ENCODE measurements around the gene PPP1R13B. TPM values are rescaled to one million over a fixed set of nuclear protein-coding genes. Genes with fewer than 3 reads are reported as not detected.

The PPP1R13B gene
- total RNA-seq, 1 donor from 2014 or later, result 15.8 TPM

DNA sequence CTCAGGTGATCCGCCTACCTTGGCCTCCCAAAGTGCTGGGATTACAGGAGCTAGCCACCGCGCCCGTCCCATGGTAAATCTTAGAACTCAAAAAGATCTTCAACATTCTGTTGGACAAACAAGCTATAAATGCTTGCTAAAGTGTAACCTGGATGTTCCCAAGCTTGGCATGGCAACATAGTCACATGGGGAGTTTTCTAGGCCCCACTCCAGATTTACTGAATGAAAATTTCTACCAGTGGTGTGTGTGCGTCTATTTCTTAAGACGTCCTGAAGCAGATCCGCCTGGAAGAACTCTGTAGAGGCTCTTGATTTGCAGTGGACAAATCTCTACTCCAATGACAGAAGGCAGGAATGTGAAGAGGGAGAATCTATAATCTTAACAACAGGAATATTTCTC, 71.9 kb downstream of the PPP1R13B start:
- no peak for DNase-seq

DNA sequence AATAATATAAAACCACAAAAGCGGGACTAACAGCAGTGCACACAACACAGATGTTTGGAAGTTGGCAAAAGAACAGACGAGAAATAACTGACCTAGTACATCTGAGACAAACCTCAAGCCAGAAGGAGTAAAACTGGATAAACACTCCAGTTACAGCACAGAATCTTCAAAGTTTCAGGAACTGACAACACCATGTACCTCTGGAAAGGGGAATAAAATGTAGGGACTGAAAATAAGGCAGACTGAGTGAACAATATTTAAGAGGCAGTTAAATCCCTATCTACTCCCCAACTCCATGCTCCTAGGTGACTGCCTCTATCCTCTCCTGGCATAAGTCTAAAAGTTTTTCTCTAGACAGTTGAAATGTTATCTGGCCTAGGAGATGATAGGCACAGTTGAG, 73.9 kb downstream of the PPP1R13B start:
- no peak for DNase-seq

DNA sequence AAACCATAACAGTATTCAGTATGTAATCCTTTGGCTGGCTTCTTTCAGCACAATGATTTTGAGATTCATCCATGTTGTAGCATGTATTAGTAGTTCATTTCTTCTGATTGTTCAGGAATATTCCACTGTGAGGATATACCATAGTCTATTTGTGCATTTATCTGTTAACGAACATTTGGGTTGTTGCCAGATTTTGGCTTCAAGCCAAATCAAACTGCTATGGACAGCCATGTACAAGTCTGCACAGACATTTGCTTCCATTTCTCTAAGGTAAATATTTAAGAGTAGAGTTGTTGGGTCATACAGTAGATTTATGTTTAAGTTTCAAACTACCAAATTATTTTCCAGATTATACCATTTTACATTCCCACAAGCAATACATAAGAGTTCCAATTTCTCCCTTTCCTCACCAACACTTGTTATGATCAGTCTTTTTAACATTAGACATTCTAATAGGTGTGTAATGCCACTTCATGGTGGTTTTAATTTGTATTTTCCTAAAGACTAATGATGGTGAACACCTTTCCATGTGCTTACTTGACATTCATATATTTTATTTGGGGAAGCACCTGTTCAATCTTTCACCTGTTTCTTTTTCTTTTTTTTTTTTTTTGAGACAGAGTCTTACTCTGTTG, 75.2 kb downstream of the PPP1R13B start:
- DNase-seq, result no peak

DNA sequence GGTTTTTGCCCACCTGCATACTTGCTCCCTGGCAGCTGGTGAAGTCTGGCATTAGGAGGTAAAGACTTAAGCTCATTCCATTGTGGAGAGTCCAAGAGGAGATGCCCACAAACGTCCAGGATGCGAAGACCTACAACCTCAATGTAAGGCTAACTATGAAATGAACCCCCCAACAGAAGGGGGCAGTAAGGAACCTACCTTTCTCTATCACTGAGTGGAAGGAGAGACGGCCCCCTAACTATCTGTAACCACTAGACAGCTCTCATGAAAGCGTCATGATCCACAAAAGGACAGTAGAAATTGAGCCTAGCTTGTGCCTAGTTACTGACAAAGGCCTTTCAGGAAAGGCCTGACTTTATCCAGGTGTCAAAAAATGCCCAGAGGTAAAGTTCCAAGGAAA, 76.5 kb downstream of the PPP1R13B start:
- DNase-seq, result no peak

DNA sequence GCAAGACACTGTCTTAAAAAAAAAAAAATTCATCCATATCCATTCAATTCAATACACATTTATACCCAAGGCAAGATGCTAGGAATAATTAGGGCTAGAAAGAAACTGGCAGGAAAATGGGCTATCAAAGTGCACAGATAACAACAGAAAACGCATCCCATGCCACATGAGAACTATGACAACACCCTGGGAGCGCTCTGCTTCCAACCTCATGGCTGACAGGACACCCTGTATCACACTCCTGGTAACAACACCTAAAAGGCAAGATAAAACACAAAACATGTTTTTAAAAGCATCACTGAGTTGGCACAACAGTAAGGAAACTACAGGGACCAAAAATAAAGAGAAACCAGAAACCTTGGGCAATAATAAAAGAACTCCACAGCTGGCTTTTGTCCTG, 76.9 kb downstream of the PPP1R13B start:
- no peak for DNase-seq

DNA sequence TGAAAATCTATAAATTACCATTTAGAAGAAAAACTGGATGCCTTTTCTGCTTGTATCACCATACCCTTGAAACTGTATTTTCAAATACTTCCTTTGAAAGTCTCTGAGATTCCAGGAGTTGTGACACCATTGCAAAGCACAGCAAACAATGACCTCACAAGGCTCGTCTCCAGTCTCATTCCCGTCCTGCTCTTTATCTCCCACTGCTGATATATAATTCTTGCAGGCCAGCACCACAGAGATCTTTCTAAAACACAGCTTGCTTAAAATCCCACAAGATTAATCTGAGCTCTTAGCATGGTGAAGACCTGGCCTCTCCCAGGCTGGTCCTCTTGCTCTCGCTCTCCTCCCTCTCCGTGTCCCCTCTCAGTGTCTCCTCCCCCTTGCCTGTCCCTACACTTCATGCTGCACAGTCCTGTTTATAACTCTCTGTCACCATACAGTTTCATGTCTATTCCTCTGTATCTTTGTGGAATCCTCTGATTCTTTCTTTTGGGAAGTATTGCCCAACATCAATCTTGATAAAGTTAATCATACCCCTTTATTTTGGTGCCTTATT, 80.0 kb downstream of the PPP1R13B start:
- DNase-seq, result no peak

DNA sequence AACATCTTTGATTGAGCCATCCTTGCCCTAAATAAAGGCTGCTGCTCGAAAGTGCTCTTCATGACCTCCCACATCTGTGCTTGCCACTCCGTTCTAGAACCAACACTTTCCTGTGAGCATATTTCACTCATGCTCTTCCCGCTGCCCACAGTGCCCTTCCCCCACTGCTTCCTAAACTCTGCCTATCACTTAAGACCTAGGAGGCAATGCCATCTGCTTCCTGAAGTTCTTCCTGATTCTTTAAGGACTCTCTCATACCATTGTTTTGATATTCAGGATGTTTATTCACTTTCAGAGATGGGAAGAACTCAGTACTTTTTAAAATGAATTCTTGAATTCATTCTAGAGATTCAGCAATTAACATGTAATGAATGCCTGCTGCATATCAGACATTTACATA, 81.8 kb downstream of the PPP1R13B start:
- DNase-seq, result no peak

DNA sequence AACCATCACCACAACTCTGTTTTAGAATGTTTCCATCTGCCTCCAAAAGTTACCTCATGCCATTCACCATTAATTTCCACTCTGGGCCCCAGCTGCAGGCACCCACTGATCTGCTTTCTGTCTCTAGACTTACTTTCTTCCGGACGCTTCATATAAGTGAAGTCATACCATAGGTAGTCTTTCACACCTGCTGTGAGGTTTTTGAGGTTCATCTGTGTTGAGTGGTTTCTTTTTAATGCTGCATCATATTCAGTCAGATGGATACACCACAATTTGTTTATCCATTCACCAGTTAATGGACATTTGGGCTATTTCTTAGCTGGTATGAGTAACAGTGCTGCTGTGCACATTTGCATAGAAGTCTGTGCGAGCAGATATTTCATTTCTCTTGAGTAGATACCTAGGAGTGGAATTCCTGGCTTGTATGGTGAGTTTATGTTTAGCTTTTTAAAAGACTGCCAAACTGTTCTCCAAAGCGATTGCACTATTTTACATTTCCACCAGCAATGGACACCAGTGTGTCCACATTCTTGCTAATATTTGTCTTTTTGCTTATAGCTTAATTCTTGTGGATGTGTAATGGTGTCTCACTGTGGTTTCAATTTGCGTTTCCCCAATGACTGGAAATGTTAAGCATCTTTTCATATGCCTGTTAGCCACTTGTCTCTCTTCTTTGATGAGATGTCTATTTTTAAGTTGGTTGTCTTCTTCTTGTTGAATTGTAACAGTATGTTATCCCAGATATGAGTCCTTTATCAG, 83.5 kb downstream of the PPP1R13B start:
- no peak for DNase-seq

DNA sequence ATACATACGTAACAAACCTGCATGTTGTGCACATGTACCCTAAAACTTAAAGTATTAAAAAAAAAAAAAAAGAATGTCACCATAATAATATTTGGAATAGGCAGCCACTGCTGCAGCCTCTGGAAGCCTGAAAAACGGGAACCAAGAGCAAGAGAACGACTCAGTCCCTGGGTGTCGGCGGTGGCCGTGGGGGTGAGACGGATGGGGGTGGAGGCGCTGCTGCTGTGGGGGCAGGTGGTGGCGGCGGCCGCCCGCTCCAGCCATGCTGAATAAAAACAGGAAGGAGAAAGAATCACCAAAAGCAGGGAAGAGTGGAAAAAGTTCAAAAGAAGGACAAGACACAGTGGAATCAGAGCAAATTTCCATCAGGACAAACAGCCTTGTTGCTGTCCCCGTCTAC, 84.8 kb downstream of the PPP1R13B start:
- DNase-seq, result no peak

DNA sequence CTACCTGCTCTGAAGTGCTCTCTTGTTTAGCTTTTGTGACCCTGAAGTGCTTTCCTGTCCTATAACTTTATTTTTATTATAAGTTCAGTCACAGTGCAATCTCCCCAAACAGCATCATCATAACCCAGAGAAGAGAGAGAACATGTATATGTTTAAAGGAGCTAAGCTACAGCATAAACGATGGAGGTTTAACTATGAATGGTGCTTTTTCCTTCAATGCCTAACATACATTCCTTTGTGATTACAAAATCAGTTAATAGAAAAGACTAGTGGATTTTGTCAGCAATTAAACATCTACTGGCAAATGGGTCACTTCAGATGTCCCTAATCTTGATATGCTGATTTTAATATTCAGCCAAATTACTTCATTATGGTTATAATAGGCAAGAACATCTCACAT, 85.3 kb downstream of the PPP1R13B start:
- DNase-seq, result no peak

DNA sequence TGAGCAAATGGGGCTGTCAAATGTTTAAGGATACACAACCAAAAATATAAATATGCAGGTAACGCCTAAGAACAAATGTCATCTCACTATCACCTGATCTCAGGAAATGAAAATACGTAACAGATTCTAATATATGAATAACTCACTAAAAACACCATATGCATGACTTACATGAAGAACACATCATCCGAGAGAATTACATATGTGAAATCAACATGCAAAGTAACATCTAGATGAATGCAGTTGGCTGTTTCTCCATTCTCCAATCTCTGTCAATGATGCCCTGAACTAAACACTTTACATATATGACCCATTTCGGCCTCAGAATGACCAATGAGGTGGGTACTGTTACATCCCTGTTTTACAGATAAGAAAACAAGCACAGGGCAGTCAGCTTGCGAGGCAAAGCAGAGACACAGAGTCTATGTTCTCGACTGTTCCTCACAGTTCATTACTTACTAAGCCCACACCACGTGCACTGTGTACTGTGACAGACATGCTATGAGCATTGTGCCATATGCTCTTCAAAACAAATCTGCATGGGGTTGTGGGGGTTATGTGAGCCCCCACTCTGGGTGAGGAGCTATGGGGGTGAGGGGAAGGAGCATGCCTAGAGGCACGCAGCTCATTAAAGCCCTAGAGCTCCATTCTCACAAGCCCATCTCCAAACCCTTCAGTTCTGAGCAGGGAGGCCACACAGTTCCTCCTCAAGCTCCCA, 89.2 kb downstream of the PPP1R13B start:
- no peak for DNase-seq

DNA sequence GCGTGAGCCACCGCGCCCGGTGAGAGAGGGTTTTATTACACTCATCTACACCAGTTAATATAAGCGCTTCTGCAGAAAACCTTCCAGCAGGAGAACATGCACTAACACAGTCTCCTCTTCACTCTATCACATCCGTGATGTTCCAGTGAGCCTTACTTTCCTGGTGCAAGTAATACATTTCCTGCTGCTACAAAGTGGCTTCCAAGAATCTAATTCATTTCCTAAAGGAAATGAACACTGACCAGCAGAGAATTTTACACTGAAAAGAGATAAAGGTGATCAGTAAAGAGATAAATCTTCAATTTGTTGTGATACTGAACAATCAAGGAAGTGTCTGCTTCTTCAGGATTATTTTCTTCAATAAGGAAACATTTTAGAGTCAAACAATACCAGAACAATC, 92.3 kb downstream of the PPP1R13B start:
- no peak for DNase-seq

DNA sequence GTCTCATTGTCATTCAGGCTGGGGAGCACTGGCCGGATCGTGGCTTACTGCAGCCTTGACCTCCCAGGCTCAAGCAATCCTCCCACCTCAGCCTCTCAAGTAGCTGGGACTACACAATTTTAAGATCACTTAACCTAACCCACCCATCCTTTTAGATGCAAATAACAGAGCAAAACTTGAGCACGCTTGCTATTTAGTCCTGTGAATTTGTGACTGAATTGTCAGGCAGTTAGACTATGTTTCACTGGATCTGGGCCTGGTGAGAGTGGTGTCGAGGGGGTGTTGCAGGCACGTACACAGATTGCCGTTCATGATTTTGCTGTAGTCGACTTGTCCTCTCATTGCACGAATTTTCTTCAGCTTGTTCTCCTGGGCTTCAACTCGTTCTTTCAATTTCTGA, 93.6 kb downstream of the PPP1R13B start:
- DNase-seq, result no peak

DNA sequence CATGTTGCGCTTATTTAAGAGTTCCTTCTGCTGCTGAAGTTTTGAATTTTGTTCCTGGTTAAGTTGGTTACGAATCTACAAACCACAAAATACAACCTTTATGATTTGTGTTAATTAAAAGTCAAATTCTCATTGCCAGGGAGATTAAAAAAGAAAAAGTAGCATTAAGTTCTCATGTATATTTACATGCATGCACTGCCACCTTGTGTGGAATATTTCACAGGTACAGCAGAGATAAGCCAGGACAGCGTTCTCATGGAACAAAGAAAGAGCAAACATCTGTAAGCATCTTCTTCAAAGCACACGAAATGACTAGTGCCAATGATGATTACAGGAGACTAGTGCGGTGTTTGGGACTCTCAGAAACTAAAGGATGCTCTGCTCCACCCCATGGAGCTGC, 97.5 kb downstream of the PPP1R13B start:
- no peak for DNase-seq

DNA sequence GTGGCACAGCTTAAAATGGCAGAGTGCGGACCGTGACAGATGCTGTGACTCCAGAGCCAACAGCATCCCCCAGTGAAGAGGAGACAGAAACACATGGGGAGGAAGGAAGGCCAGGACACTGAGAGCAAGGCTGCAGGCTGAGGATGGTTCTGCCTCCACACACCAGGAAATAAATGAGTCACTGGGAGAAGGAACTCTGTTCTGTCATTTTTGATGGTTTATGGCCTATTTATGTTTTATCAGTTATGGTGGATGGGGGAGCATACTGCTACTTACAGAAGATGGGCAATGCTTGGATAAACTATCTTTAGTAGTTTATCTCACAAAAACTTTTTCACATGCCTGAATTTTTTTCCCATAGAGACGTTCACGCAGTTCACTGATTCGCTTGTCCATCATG, 97.9 kb downstream of the PPP1R13B start:
- DNase-seq, result no peak

DNA sequence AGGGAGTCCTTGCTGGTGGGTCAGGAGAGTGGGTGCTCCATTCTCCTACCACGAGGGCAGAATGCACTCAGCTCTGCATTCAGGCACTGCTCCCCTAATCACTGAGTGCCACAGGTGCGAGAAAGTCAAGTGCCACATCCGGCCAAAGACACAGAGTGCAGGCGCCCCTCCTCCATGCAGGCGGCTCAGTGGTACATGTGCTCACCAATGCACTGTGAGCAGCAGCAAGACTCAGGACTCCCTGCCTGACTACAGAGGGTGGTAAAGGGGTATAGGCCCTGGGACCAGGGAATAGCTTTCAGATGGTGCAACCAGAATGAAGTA, 98.9 kb downstream of the PPP1R13B start:
- DNase-seq, result no peak

DNA sequence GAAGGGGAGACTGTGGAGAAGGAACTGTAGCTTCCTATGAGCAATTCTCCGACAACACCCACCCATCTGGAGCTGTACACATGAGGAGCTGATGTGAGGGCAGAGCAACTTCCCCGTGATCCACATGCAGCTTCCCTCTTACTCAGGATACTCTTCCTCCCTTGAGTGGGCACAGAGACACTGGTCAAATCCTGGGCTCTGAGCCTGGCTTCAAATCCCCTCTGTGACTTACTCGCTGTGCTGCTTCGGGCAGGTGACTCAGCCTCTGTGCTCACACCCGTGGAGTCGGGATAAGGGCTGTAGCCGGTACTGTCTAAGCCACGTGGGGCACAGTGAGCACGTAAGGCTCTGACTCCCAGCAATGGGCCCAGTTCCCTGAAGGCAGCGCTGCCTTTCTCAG, 100.7 kb downstream of the PPP1R13B start:
- peak; percentile 52 for DNase-seq

DNA sequence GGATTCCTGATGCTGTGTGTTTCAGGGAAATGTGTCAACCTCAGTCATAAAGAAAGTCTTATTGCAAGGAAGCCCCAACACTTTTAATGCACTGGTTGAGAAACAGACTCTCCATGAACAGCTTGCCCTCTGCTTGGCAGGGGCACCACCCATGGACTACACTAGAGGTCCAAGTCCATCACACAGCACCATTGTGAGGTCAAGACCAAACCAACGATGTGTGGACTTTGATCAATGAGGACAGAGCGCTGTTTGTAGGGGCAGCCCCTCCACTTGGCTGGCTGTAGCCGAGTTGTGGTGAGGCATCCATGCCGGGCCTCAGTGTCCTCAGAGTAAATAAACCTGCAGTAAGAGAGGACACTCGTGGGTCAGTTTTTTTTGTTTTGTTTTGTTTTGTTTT, 102.0 kb downstream of the PPP1R13B start:
- no peak for DNase-seq

DNA sequence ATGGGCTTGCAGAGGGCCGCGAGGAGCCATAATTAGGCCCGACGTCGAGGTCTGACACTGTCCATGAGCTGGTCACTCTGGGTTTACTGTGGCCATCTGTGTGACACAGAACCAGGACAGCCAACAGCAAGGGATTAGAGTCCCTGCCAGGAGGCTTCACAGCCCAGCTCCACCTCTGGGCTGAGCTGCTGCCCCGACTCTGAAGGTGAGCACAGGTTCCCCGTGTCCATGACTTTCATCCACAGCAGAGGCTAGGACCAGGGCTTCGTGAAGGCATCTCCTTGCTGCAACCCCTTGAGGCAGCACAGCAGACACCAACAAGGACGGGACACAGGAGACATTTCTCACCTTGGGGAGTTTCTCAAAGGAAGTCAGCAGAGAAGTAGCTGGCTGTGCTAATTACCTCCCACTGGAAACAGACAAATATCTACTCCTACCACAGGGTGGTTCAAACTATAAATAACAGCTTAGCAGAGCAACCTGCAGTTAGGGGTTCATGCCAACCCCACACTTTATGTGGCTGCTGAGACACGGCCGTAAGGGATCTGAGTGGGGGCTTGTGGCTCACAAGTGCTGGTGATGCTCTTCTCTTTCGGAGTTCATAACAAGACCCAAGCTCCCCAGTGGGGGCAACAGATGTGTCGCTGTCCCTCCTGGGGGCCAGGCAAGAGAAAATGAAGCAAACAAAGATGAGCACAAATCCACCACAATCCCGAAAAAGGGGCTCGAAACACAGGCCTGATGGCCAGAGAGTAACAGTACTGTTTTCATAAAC, 102.6 kb downstream of the PPP1R13B start:
- DNase-seq, result no peak

DNA sequence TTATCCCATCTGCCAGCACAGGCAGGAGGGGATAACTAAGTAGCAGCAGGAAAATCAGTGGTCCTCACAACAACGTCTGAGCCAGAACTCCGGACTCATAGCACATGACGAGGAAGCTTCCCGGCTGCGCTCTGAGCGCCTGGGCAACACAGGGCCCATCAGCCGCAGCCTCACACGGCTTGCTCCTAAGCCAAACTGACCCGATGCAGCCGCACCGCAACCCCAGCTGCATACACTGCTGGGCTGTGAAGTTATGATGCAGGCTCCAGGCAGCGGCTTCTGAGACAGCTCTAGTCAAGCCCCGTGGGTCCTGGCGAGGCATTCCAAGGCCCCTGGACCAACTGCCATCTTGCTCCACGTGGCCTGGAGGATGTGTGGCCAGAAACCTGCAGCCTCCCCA, 103.7 kb downstream of the PPP1R13B start:
- no peak for DNase-seq

DNA sequence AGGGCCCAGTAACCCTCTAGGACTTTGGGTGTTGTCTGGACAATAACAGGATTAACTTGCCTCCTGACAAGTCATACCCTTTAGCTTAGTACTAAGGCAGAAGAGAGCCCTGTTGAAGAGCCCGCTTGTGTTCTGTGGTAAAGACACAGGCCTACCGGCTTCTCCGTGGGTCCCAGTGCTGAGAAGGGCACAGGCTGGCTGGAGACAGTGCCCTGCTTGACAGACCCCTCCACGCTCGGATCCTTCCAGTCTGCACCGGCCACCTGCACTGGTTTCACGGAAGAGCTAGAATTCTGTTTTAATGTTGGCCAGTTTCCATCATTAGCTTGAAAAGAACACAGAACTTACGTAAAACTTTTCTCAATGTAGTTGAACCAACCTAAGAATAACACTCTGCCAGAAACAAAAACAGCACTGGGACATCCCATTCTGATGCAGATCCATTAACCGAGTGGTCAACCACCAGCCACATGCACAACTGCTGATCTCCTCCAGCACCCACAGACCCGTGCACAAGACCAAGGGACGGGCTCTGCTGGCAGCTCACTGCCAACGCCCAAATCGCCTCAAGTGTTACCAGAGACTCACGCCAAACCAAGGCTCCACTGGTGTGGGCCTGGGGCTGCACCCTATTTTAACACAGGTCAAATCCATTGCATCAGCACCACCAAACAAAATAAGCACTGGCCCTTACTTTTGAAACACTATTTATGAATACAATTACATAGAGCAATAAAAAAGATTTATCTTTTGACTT, 104.7 kb downstream of the PPP1R13B start:
- no peak for DNase-seq

DNA sequence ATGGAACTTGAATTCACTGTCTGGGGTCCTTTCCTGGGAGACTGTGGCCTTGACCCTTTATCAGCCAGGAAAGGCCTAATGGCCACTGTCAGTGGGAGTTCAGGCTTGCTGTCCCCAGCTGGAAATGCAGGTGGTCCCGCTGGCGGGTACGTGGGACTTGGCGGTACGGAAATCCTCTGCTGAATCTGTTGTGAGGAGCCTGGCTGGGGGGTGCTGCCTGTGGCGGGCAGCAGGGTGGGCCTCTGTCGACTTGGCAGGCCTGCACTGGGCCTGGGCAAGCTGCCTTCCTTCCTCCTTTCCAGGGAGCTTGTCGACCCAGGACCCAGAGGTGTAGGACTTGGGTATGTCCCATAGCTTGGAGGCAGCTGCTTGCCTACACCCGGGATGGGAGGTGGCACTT, 105.5 kb downstream of the PPP1R13B start:
- no peak for DNase-seq

All from occipital lobe (tissue), 2 donors.